C1 segment of cervical spinal cord (tissue), 14 donors: ENCODE data around the gene NOTCH2.
A peak's percentile ranks its signal among the peaks of the same experiment; 100 is the strongest.

Experiments
- DNase-seq, 14 donors: peaks; one replicate each; lab custom pipeline; 2025; lab: John Stamatoyannopoulos, UW

NOTCH2 gene

DNA sequence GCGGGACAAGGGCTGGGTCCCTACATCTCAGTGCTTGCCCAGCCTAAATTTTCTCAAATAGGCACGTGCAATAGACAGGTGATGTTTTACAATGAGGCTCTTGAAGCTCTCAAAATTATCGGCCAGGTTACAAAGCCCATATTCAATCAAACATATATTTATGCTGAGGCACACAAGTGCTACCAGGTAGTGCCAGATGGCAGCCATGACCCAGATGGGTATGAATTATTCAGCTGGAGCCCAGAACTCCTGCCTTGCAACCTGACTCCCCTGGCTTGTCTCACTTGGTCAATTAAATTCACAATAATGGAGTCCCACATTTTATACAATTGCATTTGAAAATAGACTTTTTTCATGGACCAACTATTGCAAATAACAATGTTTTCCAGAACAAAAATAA lies 160.8 kb downstream of the NOTCH2 start:
- no peak for DNase-seq

DNA sequence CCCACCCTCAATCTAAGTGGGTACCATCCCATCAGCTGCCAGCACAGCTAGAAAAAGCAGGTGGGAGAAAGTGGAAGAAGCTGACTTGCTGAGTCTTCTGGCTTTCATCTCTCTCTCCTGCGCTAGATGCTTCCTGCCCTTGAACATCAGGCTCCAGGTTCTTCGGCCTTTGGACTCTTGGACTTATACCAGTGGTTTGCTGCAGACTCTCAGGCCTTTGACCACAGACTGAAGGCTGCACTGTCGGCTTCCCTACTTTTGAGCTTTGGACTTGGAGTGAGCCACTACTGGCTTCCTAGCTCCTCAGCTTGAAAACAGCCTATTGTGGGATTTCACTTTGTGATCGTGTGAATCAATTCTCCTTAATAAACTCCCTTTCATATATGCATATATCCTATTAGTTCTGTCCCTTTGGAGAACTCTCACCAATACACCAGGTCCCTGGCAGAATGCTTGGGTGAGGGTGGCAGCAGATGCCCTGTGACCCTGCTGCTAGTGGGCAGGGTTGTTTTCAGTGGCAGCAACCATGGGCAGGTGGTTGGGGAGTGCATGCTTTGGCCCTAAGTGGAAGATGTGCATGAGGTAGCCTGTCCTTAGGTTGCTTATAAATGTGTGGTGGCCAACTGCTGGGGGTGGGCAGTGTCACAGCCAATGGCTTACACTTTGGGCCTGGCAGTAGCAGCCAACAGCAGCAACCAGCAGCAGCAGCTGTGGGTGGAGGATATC lies 162.4 kb downstream of the NOTCH2 start:
- DNase-seq = no peak

DNA sequence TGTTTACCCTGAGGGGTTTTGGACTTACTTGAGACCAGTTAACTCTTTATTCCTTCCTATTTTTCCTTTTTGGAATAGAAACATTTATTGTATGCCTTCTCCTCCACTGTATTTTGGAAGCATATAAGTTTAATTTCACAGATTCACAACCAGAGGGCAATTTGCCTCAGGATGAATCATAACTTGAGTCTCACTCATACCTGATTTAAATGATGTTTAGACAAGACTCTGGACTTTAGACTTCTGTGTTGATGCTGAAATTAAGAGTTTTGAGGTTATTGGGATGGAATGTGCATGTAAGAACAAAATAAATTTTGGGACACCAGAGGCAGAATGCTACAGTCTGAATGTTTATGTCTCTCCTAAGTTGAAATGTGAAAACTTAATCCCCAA lies 166.0 kb downstream of the NOTCH2 start:
- no peak for DNase-seq

GRCh38 chr1:119902775-119903442 lies 166.6 kb downstream of the NOTCH2 start:
- no peak for DNase-seq

DNA sequence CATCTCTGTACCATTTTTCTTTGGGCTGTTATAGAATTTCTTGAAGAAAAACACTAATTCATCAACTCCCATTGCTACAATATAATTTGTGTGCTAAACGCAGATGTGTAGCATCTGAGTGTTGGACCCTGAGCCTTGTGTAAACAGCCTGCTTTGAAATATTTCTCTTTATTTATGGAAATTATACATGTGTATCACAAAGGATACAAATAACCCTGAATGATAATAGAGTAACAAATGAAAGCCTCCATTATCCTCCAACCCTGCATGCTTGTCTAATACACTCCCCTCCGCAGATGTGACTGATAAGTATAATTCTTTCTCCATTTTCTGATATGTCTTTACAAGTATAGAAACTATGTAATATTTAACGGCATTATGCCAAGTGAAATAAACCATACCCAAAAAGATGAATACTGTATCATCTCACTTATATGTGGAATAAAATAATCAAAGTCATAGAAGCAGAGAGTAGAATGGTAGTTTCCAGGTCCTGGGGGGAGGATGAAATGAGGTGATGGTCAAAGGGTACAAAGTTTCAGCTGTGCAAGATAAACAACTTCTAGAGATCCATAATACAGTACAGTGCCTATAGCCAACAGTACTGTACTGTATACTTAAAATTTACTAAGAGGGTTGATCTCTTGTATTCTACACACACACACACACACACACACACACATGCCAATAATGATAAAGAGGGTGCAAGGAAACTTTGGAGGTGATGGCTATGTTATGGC lies 170.3 kb downstream of the NOTCH2 start:
- DNase-seq = no peak

DNA sequence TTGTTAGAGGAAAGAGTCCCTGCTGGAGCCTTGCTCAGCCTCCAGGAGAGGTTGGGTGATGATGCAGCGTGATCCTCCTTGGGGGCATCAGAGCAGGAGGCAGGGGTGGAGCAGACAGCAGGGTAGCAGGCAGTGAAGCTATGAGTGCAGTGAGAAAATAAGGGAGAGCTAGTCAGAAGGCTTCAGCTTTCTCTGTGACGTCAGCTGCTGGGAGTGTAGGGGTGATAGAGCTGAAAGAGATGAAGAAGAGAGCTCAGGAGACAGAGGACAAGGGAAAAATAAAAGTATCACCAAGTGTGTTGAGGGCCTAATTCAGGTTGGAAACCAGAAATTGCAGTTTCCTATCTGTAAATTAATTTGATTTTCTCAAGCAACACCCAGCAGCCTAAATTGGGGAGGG lies 170.9 kb downstream of the NOTCH2 start:
- DNase-seq = no peak

- DNase-seq = no peak
Observed at GRCh38 chr1:119896303-119896702, 173.2 kb downstream of the NOTCH2 start, which contains the start of gene ADAM30. Gene ADAM30, minus strand, starts transcription at chr1:119896515. Its CDS starts 179 bp downstream, at chr1:119896336.

GRCh38 chr1:119895102-119895501 lies 174.4 kb downstream of the NOTCH2 start:
- DNase-seq = no peak

DNA sequence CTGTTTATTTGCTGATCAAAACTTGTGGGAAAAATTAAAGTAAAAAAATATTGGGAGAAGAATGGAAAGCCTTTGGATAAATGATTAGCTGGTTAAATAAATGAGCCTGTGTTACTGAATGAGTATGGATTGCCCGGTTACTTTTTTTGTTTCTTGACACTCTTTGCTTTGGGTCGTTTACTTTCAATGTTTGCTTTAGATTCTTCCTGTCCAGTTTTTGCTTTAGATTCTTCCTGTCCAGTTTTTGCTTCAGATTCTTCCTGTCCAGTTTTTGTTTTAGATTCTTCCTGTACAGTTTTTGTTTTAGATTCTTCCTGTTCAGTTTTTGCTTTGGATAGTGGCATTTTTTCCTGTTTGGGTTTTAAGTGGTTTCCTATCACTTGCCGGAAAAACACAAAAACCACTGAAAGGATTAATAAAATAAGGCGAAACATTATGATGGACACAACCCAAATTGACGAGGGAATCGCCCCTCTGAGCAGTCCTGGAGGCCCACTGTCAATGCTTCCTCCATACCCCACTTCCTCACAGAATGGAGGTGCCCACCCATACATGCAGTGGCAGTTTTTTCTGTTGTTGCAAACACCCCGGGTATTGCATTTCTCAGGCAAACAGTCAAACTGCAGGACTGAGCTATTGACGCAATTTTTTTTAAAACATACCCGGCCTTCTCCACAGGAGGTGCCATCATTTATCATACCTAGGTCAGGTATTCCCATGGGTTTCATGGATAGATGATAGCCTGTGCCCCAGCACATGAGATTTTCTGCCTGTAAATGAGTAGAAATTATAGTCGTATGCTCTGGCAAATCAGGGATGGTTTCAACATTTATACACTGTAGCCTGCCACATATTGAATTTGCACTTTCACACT lies 175.4 kb downstream of the NOTCH2 start:
- DNase-seq = no peak

DNA sequence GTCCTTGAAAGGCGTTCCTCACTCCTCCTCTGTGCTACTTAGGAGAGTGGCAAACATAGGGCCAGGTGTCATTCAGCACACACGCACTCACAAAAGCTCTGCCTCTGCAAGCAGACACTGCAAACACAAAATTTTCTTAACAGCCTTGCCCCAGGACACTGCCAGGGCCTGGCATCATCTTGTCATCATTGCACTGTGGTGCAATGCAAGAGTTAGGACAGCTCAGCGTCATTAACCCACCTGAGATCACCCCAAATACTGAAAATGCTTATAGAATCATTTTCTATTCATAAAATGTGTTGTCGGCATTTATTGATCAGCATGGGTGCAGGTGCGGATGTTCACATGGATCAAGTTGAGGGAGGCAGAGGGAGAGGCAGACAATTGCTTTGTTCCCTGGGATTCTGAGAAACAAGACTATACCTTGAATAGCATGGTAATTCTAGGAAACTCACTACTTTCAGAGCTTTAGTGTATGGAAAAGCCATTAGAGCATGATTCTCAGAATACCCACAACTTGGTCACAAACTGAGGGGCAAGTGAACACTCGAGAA lies 176.1 kb downstream of the NOTCH2 start:
- DNase-seq = no peak

- no peak for DNase-seq
Observed at GRCh38 chr1:119891386-119891785, 178.1 kb downstream of the NOTCH2 start.

GRCh38 chr1:119888476-119888875 lies 181.0 kb downstream of the NOTCH2 start:
- no peak for DNase-seq

DNA sequence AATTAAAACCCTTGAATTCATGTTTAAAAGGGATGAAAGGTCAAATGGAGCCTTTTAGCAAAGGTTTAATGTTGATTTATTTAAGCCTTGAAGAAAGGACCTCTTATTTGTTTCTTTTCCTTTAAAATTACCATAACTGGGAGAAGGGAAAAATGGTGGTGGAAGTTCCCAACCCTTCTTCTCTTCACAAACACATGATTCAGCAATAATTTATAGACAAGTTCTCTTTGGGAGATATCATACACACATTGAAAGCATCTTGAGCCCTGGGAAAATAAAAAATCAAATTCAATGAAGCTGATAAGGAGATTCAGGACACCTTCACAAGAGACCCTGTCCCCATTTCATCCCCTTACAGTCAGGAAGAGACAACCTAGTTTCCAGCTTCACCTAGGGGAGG lies 182.0 kb downstream of the NOTCH2 start:
- DNase-seq = no peak

GRCh38 chr1:119885903-119886783 lies 183.3 kb downstream of the NOTCH2 start:
- DNase-seq = no peak

DNA sequence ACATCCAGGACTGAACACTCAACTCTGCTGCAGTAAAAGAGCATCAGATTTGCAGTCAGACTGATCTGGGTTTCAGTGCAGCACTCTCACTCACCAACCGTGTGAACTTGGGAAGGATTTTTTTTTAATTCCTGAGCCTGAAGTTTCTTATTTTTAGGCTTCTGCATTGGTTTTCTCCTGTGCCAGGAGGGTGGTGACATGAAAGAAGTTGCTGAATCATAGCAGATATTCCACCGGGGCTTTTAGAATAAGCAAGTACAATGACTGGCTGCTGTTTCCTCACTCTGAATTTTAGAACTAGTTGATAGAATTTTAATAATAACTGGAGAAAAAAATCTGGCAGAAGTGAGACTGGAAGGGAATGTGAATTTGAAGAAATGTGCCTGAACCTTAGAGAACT lies 184.8 kb downstream of the NOTCH2 start:
- no peak for DNase-seq

DNA sequence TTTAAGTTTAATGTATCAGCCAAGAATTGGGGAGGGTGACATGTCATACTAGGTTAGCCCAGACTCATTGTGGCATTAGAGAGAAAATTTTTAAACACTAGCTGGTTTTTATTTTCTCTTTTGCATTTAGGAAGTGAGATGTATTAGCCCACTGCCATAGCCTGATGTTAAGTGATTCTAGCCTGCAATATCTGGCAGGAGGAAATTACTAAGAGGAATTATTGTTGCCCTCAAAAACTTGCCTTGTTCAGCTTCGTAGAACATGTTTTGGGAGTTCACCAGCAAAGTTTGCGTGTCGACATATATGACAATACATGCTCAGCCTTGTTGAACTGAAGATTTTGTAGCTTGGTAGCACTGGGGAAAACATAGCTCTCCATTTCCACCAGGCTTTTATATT lies 185.6 kb downstream of the NOTCH2 start:
- no peak for DNase-seq

- no peak for DNase-seq
Observed at GRCh38 chr1:119882132-119883049, 187.1 kb downstream of the NOTCH2 start.

DNA sequence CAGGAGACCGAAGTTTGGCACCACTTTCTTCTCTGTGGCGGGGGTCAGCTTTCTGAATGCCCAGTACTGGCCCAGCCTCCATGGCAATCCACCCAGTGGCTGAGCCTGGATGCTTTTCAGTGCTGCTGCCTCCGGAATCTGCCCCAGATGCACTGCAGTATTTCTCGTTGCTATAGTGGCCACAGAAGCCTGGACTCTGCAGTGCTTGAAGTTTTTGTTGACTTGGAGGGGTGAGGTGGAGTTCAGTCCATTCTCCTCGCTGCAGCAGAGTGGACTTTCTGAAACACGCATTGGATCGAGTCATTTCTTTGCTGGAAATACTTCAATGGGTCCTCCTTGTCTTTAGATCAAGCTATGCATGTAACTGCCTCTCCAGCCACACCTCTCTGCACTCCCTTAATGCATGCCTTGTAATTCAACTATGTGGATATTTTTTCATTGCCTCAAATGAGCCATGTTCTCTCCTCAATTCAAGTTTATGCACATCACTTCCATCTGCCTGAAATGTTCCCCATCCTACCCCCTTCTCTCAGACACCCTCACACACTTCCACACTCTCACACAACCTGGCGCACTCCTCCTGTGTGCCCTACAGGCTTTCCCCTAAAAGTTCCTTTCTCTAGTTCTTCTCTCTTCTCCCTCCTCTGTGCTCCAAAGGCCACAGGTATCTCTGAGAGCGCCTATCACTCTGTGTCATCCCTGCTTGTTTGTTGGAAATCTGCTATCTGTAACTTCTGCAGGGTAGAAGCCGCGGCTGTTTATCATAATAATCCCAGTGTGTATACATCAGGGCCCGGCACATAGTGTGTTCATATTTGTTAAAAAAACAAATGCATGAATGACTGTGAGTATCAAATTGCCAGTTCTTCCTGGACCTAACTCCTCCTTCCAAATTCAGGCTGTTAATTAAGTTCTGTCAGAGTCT lies 189.7 kb downstream of the NOTCH2 start:
- DNase-seq = peak in 3 of 14 donors; percentile 16 to 33 (median 19)
